ENCODE results near the gene WNT7B.

Gene WNT7B

DNA sequence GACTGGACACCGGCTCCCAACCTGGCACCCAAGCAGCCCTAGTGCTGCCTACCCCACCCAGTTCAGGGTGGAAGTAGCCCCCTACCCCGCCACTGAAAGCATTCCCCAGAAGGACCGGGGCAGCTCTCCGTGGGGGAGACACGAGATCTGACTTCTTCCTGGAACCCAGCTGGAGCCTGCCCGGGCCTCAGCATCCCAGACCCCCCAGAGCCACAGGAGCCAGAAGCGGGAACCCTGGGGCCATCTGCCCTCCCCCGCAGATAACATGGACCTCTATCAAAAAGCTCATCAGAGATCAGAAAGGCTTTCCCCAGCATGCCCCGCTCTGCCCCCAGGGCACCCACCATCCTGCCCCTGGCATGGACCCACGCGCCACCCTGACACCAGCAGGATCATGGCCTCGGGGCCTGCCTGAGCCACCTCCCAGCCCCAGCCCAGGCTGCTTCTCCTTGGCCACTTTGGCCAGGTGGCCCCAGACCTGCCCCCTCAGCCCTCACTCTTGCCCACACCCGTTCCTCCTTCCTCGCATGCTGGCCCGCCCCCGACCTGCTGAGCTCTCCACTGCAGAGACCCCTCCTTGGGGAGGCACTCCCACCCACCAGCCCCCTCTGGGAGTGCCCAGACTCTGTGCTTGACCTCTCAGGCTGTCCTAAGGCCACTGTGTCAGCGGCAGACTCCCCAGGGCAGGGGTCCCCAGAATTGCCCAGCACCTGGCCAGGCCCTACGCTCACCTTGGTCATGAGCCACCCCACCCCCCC lies 17.1 kb downstream of the WNT7B start:
- Histone ChIP-seq H3K9me3 (no peaks in the 10 kb centered on the region), H4K20me1 (peaks cover 27% of the 10 kb centered on the region; the same call in 1 of the 2 replicates), H3K9ac (no peak overlapping the region), H3K4me1 (peaks cover 7% of the 10 kb centered on the region), H3K27me3 (peaks cover 10% of the 10 kb centered on the region; the same call in 1 of the 2 replicates), H3K4me3 (no peak overlapping the region), H3K4me2 (no peak overlapping the region), H3K27ac (no peak overlapping the region), H3K36me3 (no peaks in the 10 kb centered on the region)
- no peak for TF ChIP-seq Cebpa-rat (IDR thresholded peaks at IDR 0.05)

DNA sequence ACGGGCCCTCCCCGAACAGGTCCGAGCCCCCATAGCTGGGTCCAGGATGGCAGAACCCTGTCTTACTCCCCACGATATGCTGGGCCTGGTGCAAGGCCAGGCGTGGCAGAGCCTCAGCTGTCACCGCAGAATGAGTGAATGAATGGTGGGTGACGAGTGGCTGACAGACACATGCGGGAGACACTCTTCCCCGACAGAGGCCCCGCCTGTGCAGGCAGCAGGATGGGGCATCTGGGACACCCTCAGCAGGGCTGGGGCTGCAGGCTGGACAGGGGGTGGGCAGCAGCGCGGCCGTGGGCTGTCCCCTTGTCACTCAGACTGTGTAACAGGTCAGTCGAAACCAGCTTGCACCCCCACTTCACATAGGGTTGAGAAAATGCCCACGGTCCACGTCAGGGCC lies 18.0 kb downstream of the WNT7B start:
- Histone ChIP-seq H3K36me3 (no peaks in the 10 kb centered on the region), H3K9ac (no peak overlapping the region)

DNA sequence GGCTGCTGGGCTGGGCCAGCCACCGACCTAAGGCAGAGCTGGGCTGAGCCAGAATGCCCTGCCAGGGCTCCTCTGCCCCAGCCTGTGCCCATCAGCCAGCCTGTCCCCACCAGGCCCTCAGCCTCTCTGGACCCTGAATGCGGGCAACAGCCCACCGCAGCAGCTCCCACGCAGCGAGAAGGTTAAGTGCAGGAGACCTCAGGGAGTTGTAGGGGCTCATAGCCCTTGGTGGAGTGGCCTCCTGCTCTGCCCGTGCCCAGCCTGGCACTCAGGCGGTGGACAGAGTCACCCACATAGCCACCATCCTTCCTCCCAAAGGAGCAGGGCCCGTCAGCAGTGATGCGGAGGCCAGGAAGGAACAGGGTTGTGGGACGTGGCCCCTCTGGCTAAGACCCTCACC lies 19.1 kb downstream of the WNT7B start:
- TF ChIP-seq Cebpa-rat (IDR thresholded peaks at IDR 0.05) = no peak
- peaks cover 9% of the 10 kb centered on the region; the same call in 1 of the 2 replicates for H4K20me1 ChIP-seq
- H3K27ac ChIP-seq = no peak overlapping the region
- H3K9me3 ChIP-seq = no peaks in the 10 kb centered on the region
- no peak overlapping the region for H3K9ac ChIP-seq
- no peak overlapping the region for H3K4me3 ChIP-seq
- H3K4me2 ChIP-seq = no peak overlapping the region
- peaks cover 5% of the 10 kb centered on the region; the same call in 1 of the 2 replicates for H3K4me1 ChIP-seq
- H3K36me3 ChIP-seq = no peaks in the 10 kb centered on the region
- H3K27me3 ChIP-seq = peaks cover 27% of the 10 kb centered on the region

More for the DNA sequence above, 18.0 kb downstream of the WNT7B start:
- Histone ChIP-seq H3K27me3 (peaks cover 16% of the 10 kb centered on the region), H3K4me3 (no peak overlapping the region), H3K4me2 (no peak overlapping the region), H3K9me3 (no peaks in the 10 kb centered on the region), H3K27ac (no peak overlapping the region), H4K20me1 (peaks cover 17% of the 10 kb centered on the region; the same call in 1 of the 2 replicates), H3K4me1 (no peaks in the 10 kb centered on the region)
- TF ChIP-seq Cebpa-rat (IDR thresholded peaks at IDR 0.05) = no peak

DNA sequence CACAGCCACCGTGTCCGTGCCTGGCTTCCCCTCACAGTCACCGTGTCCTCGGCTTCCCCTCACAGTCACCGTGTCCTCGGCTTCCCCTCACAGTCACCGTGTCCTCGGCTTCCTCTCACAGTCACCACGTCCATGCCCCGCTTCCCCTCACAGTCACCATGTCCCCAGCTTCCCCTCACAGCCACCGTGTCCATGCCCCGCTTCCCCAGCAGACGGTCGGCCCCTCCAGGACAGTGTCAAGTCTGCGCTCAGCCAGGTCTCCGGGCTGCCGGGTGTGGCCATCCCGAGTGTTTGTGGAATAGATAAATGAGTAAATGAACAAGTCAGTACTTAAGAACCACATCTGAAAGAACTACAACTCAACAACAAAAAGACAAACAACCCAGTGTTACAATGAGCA lies 23.8 kb downstream of the WNT7B start:
- Histone ChIP-seq H3K4me2 (peak overlapping the region; percentile 17; the same call in 1 of the 2 replicates), H3K9me3 (no peaks in the 10 kb centered on the region), H3K27me3 (peaks cover 41% of the 10 kb centered on the region), H3K9ac (no peak overlapping the region), H3K36me3 (no peaks in the 10 kb centered on the region), H3K27ac (no peak overlapping the region), H3K4me1 (peaks cover 37% of the 10 kb centered on the region), H3K4me3 (no peak overlapping the region), H4K20me1 (peaks cover 28% of the 10 kb centered on the region)
- no peak for TF ChIP-seq Cebpa-rat (IDR thresholded peaks at IDR 0.05)

DNA sequence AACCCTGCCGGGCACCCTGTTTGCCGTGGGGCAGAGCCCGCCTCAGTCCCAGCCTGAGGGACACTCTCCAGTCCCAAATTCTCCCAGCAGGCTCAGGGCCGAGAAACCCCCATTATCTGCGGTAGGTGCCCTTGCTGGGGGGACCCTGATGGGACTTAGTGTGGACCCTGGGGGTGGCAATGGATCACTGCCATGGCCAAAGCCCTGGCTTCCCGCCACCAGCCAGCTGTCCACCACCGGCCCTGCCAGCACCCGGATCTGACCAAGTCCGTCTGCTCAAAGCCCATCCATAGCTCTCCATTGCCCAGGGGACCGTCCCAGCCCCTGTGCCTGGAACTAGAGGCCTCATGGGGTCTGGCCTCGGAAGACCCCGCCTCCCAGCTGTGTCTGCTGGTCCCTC lies 24.4 kb downstream of the WNT7B start:
- peaks cover 43% of the 10 kb centered on the region for H3K4me1 ChIP-seq
- peak overlapping the region; percentile 17; the same call in 1 of the 2 replicates for H3K4me2 ChIP-seq
- no peak overlapping the region for H3K27ac ChIP-seq
- H4K20me1 ChIP-seq = peaks cover 30% of the 10 kb centered on the region
- H3K36me3 ChIP-seq = no peaks in the 10 kb centered on the region
- TF ChIP-seq Cebpa-rat (IDR thresholded peaks at IDR 0.05) = no peak
- peaks cover 41% of the 10 kb centered on the region for H3K27me3 ChIP-seq
- H3K9ac ChIP-seq = no peak overlapping the region
- H3K9me3 ChIP-seq = no peaks in the 10 kb centered on the region
- H3K4me3 ChIP-seq = no peak overlapping the region

DNA sequence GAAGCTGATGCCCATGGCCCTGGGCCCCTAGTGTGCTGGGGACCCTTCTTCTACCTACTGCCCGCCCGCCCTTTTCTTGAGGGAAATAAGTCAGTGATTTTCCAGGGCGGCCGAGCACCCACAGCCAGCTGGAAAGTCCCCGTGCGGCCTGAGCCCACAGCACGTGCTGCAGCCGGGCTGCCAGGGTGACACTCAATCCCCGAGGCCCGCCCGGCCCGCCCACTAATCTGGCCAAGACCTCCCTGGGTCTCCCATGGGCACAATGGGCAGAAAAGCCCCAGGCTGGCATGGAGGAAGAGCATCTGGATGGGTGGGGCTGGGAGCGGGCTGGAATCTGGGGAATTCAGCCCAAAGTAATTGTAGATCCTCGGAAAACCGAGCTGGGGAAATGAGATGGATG lies 24.8 kb downstream of the WNT7B start:
- Histone ChIP-seq H3K9ac (no peak overlapping the region), H3K9me3 (no peaks in the 10 kb centered on the region), H3K4me3 (no peak overlapping the region), H3K27ac (no peak overlapping the region), H3K36me3 (no peaks in the 10 kb centered on the region), H3K27me3 (peaks cover 41% of the 10 kb centered on the region), H3K4me1 (peaks cover 47% of the 10 kb centered on the region), H4K20me1 (peaks cover 34% of the 10 kb centered on the region), H3K4me2 (no peak overlapping the region)
- TF ChIP-seq Cebpa-rat (IDR thresholded peaks at IDR 0.05) = no peak

DNA sequence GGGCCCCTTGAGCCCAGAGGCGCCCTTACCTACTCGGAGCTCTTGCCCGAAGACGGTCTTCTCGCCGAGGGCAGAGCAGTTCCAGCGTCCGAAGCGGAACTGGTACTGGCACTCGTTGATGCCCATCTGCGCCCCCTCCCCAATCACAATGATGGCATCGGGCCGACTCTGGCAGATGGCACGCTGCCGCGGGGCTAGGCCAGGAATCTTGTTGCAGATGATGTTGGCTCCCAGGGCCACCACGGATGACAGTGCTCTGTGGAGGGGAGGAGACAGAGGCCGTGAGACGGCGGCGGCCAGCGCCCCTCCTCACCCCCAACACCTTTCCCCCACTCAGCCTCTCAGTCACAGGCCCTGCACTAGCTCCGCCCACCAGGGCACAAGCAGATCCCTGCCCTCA lies 27.1 kb downstream of the WNT7B start:
- Histone ChIP-seq H3K9me3 (no peaks in the 10 kb centered on the region), H3K27ac (no peak overlapping the region), H4K20me1 (peaks cover 55% of the 10 kb centered on the region), H3K4me3 (no peak overlapping the region), H3K4me2 (peak overlapping the region; percentile 79), H3K9ac (no peak overlapping the region), H3K4me1 (peaks cover 64% of the 10 kb centered on the region), H3K27me3 (peaks cover 40% of the 10 kb centered on the region), H3K36me3 (no peaks in the 10 kb centered on the region)
- no peak for TF ChIP-seq Cebpa-rat (IDR thresholded peaks at IDR 0.05)

DNA sequence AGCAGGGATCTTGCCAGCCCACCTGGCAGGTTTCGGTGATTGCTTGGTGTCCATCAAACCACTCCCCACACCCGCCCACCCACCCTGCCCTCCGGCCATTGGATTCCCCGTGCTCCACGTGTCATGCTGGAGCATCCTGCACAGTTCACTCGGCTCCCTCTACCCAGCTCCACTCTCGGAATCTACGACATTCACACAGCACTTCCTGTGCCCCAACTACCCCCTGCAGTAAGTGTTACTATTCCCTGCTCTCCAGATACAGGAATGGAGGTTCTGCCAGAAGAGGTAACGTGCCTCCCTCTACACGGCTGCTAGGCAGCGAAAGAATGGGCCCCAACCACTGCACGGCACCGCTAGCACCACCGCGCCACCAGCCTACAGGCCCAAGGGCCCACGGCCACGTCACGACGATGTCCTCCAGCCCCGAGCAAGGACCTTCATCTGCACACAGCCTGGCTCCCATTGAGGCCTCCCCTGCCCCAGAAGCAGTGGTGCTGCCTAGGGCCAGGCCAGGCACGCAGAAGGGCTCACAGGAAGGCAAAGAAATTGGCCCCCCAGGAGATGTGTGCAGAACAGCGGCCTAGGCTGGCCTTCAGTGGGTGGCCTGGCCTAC lies 27.6 kb downstream of the WNT7B start:
- Histone ChIP-seq H3K9me3 (no peaks in the 10 kb centered on the region), H3K4me3 (no peak overlapping the region), H3K27me3 (peaks cover 35% of the 10 kb centered on the region), H3K36me3 (no peaks in the 10 kb centered on the region), H4K20me1 (peaks cover 60% of the 10 kb centered on the region), H3K4me1 (peaks cover 64% of the 10 kb centered on the region), H3K4me2 (peak overlapping the region; percentile 79), H3K9ac (no peak overlapping the region), H3K27ac (no peak overlapping the region)
- TF ChIP-seq Cebpa-rat (IDR thresholded peaks at IDR 0.05) = no peak

DNA sequence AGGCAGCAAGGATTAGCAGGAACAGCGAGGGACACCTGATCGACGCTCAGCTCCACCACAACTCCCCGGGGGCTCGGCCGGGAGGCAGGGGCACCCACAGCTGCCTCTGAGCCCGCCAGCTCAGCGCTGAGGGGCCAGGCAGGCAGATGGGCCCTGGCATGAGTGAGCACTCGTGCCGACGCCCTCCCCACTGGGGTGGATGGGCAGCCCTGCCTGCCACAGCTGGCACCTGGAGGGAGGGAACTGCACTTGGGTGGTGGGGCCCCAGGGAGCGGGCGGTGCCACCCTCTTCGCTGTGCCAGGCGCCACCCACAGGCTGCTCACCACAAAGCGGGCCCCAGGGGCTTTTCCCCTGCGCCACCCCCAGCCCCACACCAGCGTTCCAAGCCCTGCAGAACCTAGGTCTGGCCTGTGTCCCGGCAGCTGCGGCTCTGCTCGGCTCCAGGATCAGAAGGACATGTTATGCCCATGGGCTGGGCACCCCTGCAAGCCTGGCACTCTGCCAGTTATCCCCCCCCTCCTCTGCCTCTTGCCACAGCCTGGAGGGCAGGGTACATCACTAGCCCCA lies 28.8 kb downstream of the WNT7B start:
- no peak overlapping the region for H3K9ac ChIP-seq
- peak overlapping the region; percentile 11; the same call in 1 of the 2 replicates for H3K4me3 ChIP-seq
- peaks cover 66% of the 10 kb centered on the region for H4K20me1 ChIP-seq
- H3K9me3 ChIP-seq = no peaks in the 10 kb centered on the region
- peaks cover 62% of the 10 kb centered on the region for H3K4me1 ChIP-seq
- peaks cover 23% of the 10 kb centered on the region for H3K27me3 ChIP-seq
- no peak for TF ChIP-seq Cebpa-rat (IDR thresholded peaks at IDR 0.05)
- H3K4me2 ChIP-seq = peak overlapping the region; percentile 79
- peak overlapping the region; percentile 1; the same call in 1 of the 2 replicates for H3K27ac ChIP-seq
- H3K36me3 ChIP-seq = no peaks in the 10 kb centered on the region

Measured in BLaER1 (cell line).